Measurements from ENCODE around the gene PRDX5.

PRDX5 gene

GRCh38 chr11:64349404-64349803, 31.5 kb downstream of the PRDX5 start:
- no peak for DNase-seq

GRCh38 chr11:64351136-64351631, 33.3 kb downstream of the PRDX5 start:
- DNase-seq = no peak

- no peak for DNase-seq
These were observed 34.4 kb downstream of the PRDX5 start for GRCh38 chr11:64352099-64352994.

- no peak for DNase-seq
These were observed 35.2 kb downstream of the PRDX5 start for GRCh38 chr11:64352995-64353714.

- DNase-seq = no peak
These were observed 36.0 kb downstream of the PRDX5 start for GRCh38 chr11:64353715-64354506.

GRCh38 chr11:64355078-64355940, 37.4 kb downstream of the PRDX5 start:
- DNase-seq = peak; percentile 91

GRCh38 chr11:64356498-64357411, 38.8 kb downstream of the PRDX5 start:
- peak; percentile 71 for DNase-seq

- DNase-seq = no peak
These were observed 39.5 kb downstream of the PRDX5 start for GRCh38 chr11:64357446-64357845.

GRCh38 chr11:64357904-64358535, 40.1 kb downstream of the PRDX5 start:
- peak; percentile 40 for DNase-seq

GRCh38 chr11:64358536-64358906, 40.6 kb downstream of the PRDX5 start:
- no peak for DNase-seq

- DNase-seq = peak; percentile 80
These were observed 41.2 kb downstream of the PRDX5 start, which contains the start of gene RPS6KA4 for GRCh38 chr11:64358907-64359711. Gene RPS6KA4, plus strand, starts transcription at chr11:64359162. Its CDS starts 74 bp downstream, at chr11:64359236.

GRCh38 chr11:64359712-64360445, 42.0 kb downstream of the PRDX5 start:
- peak; percentile 61 for DNase-seq

GRCh38 chr11:64360448-64360921, 42.6 kb downstream of the PRDX5 start:
- DNase-seq = peak; percentile 39

- DNase-seq = no peak
These were observed 43.7 kb downstream of the PRDX5 start for GRCh38 chr11:64361659-64362058.

GRCh38 chr11:64362339-64362738, 44.4 kb downstream of the PRDX5 start:
- no peak for DNase-seq

- DNase-seq = no peak
These were observed 46.5 kb downstream of the PRDX5 start for GRCh38 chr11:64364435-64364834.

GRCh38 chr11:64364911-64365310, 47.0 kb downstream of the PRDX5 start:
- DNase-seq = no peak

- DNase-seq = no peak
These were observed 48.8 kb downstream of the PRDX5 start for GRCh38 chr11:64366751-64367150.

Measured in hematopoietic multipotent progenitor cell treated with erythropoietin and hydrocortisone succinate and interleukin-3 and kit ligand, for 6 days (in vitro differentiated cells).